Nephron (organoid): ENCODE measurements around the gene LGALS4.
"Not testable (repeated sequence)": the region's sequence is repeated elsewhere in the genome, so short reads cannot be mapped to it uniquely, and the experiment has no call there.

ENCODE experiments used
- H3K27ac Mint-ChIP-seq, 3 experiments: 2 replicates each; pipeline ENCODE4 v1.8.0; 2020; ENCODE audit warnings: mixed read lengths in 3 of 3, mild to moderate bottlenecking in 2 of 3, moderate library complexity in 1 of 3
- H3K27me3 Mint-ChIP-seq: 2 replicates; pipeline ENCODE4 v1.8.0; 2021; ENCODE audit warnings: low read depth, mild to moderate bottlenecking, moderate library complexity, mixed read lengths
- H3K36me3 Mint-ChIP-seq: 2 replicates; pipeline ENCODE4 v1.8.0; 2020; ENCODE audit warnings: low read depth, mixed read lengths
- H3K4me1 Mint-ChIP-seq: 2 replicates; pipeline ENCODE4 v1.8.0; 2020; ENCODE audit warnings: mixed read lengths
- H3K4me3 Mint-ChIP-seq, 3 experiments: 2 replicates each; pipeline ENCODE4 v1.8.0; 2020; ENCODE audit warnings: mild to moderate bottlenecking in 3 of 3, mixed read lengths in 3 of 3, moderate library complexity in 2 of 3
- H3K9me3 Mint-ChIP-seq: 2 replicates; pipeline ENCODE4 v1.8.0; 2020; ENCODE audit warnings: mixed read lengths
- CTCF ChIP-seq, 3 experiments: fragments of 200-600 bp; sonication (generic); IDR thresholded peaks; one replicate each; pipeline ENCODE4 v1.5.0; 2021; ENCODE audit warnings: antibody characterized with exemption in 3 of 3; ENCODE audit not compliant: unreplicated experiment in 3 of 3

LGALS4 gene, protein sequence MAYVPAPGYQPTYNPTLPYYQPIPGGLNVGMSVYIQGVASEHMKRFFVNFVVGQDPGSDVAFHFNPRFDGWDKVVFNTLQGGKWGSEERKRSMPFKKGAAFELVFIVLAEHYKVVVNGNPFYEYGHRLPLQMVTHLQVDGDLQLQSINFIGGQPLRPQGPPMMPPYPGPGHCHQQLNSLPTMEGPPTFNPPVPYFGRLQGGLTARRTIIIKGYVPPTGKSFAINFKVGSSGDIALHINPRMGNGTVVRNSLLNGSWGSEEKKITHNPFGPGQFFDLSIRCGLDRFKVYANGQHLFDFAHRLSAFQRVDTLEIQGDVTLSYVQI

DNA sequence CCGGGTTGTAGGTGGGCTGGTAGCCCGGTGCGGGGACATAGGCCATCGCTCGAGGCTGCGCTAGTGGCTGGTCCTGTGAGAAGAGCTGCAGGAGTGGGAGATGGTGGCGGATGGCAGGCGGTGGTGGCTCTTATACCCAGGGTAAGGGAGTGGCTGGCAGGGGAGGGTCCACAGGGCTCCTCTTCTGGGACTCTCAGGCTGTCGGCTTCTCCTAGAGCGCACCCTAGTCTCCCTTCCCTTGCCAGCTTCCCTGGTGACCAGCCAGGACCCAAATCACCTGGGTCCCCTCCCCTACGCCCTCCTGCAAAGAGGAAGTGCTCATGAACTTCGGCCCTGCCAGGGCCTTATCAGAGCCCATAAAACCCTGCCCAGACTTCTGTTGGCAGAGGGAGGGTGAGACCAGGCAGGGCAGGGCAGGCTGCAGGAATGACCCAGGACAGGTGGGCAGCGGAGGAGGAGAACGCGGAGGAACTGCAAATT, at the start of gene LGALS4:
TSS of gene LGALS4 (minus strand) at position 105 of the 480 bp plus-strand sequence. CDS start at position 46, 59 bp downstream.
- no peaks in the 10 kb centered on the region for H3K27me3 Mint-ChIP-seq
- H3K4me1 Mint-ChIP-seq, result no peaks in the 10 kb centered on the region
- peaks cover 23% of the 10 kb centered on the region for H3K36me3 Mint-ChIP-seq
- no peak for TF ChIP-seq CTCF (IDR thresholded peaks at IDR 0.05; ENCODE audit: unreplicated experiment in 3 of 3)
- H3K27ac Mint-ChIP-seq, result peak within 1 kb of the TSS in 2 of 3 experiments; percentile 11 to 51
- H3K4me3 Mint-ChIP-seq, result no peak within 1 kb of the TSS
- H3K9me3 Mint-ChIP-seq, result no peaks in the 10 kb centered on the region

DNA sequence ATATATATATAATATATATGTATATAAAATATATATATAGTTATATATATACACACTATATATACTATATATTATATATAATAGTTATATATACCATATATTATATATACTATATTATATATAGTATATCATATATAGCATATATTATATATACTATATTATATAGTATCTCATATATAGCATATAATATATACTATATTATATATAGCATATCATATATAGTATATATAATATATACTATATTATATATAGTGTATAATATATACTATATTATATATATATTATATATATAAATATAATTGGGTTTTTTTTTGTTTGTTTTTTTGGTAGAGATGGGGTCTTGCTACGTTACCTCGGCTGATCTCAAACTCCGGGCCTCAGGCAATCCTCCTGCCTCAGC, 48.6 kb upstream of the LGALS4 start:
- no peak for TF ChIP-seq CTCF (IDR thresholded peaks at IDR 0.05; ENCODE audit: unreplicated experiment in 3 of 3)

DNA sequence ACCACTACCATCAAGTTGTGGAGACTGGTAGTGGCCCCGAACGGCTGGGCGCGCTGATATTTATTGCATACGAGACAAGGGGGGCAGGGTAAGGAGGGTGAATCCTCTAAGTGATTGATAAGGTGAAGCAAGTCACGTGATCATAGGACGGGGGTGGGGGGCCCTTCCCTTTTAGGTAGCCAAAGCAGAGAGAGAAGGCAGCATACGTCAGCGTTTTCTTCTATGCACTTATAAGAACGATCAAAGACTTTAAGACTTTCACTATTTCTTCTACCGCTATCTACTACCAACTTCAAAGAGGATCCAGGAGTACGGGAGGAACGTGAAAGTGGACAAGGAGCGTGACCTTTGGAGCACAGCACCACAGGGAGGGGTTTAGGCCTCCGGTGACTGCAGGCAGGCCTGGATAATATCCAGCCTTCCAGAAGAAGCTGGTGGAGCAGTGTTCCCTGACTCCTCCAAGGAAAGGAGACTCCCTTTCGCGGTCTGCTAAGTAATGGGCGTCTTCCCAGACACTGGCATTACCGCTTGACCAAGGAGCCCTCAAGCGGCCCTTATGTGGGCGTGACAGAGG, 47.0 kb upstream of the LGALS4 start:
- not testable (repeated sequence) for H3K27me3 Mint-ChIP-seq, H3K9me3 Mint-ChIP-seq, H3K36me3 Mint-ChIP-seq
- Mint-ChIP-seq H3K27ac (peak overlapping the region; percentile 78 to 97 (median 89)), H3K4me1 (peaks cover 41% of the 10 kb centered on the region), H3K4me3 (peak overlapping the region; percentile 7 to 34 (median 27))

More for the DNA sequence above, 48.6 kb upstream of the LGALS4 start:
- H3K27ac Mint-ChIP-seq, result no peak overlapping the region
- H3K4me3 Mint-ChIP-seq, result no peak overlapping the region
- H3K9me3 Mint-ChIP-seq, result peaks cover 3% of the 10 kb centered on the region
- H3K27me3 Mint-ChIP-seq, result peaks cover 9% of the 10 kb centered on the region
- H3K36me3 Mint-ChIP-seq, result no peaks in the 10 kb centered on the region
- peaks cover 48% of the 10 kb centered on the region for H3K4me1 Mint-ChIP-seq

- H3K9me3 Mint-ChIP-seq, result peaks cover 3% of the 10 kb centered on the region
- H3K36me3 Mint-ChIP-seq, result no peaks in the 10 kb centered on the region
- peak overlapping the region; percentile 76 to 92 (median 91) for H3K27ac Mint-ChIP-seq
- H3K27me3 Mint-ChIP-seq, result peaks cover 14% of the 10 kb centered on the region
- H3K4me3 Mint-ChIP-seq, result peak overlapping the region in 1 of 3 experiments; percentile 77
- TF ChIP-seq CTCF (IDR thresholded peaks at IDR 0.05; ENCODE audit: unreplicated experiment in 3 of 3), result no peak
- H3K4me1 Mint-ChIP-seq, result peaks cover 30% of the 10 kb centered on the region
Measured at GRCh38 chr19:38856813-38857212, 44.1 kb upstream of the LGALS4 start.

DNA sequence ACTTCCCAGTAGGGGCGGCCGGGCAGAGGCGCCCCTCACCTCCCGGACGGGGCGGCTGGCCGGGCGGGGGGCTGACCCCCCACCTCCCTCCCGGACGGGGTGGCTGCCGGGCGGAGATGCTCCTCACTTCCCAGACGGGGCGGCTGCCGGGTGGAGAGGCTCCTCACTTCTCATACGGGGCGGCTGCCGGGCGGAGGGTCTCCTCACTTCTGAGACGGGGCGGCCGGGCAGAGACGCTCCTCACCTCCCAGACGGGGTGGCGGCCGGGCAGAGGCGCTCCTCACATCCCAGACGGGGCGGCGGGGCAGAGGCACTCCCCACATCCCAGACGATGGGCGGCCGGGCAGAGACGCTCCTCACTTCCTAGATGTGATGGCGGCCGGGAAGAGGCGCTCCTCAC, 43.0 kb upstream of the LGALS4 start:
- H3K36me3 Mint-ChIP-seq, H3K27ac Mint-ChIP-seq, H3K9me3 Mint-ChIP-seq, H3K4me3 Mint-ChIP-seq: not testable (repeated sequence)
- peaks cover 13% of the 10 kb centered on the region for H3K27me3 Mint-ChIP-seq
- peaks cover 27% of the 10 kb centered on the region for H3K4me1 Mint-ChIP-seq

DNA sequence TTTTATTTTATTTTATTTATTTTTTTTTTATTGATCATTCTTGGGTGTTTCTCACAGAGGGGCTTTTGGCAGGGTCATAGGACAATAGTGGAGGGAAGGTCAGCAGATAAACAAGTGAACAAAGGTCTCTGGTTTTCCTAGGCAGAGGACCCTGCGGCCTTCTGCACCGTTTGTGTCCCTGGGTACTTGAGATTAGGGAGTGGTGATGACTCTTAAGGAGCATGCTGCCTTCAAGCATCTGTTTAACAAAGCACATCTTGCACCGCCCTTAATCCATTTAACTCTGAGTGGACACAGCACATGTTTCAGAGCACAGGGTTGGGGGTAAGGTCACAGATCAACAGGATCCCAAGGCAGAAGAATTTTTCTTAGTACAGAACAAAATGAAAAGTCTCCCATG, 42.2 kb upstream of the LGALS4 start:
- H3K9me3 Mint-ChIP-seq, H3K27me3 Mint-ChIP-seq, H3K36me3 Mint-ChIP-seq: not testable (repeated sequence)
- peak overlapping the region; percentile 49 to 67 (median 65) for H3K4me3 Mint-ChIP-seq
- H3K4me1 Mint-ChIP-seq, result peaks cover 22% of the 10 kb centered on the region
- peak overlapping the region in 1 of 3 experiments; percentile 62 for H3K27ac Mint-ChIP-seq

DNA sequence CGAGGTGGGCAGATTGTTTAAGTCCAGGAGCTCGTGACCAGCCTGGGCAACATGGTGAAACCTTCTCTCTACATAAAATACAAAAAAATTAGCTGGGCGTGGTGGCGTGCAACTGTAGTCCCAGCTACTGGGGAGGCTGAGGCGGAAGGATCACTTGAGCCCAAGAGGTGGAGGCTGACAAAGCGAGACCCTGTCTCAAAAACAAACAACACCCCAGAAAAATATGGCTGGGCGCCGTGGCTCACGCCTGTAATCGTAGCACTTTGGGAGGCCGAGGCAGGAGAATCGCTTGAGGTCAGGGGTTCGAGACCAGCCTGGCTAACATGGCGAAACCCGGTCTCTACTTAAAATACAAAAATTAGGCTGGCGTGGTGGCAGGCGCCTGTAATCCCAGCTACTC, 40.5 kb upstream of the LGALS4 start:
- peak overlapping the region; percentile 90 to 99 (median 96) for H3K27ac Mint-ChIP-seq
- TF ChIP-seq CTCF (IDR thresholded peaks at IDR 0.05; ENCODE audit: unreplicated experiment in 3 of 3), result no peak
- H3K27me3 Mint-ChIP-seq, result peaks cover 14% of the 10 kb centered on the region
- H3K36me3 Mint-ChIP-seq, result peaks cover 9% of the 10 kb centered on the region
- peaks cover 3% of the 10 kb centered on the region for H3K9me3 Mint-ChIP-seq
- H3K4me1 Mint-ChIP-seq, result peaks cover 23% of the 10 kb centered on the region
- peak overlapping the region; percentile 92 to 96 (median 93) for H3K4me3 Mint-ChIP-seq
